ENCODE measurements around the gene BANF2.

The BANF2 gene

GRCh38 chr20:17735959-17736621 lies 36.3 kb downstream of the BANF2 start:
- peak; percentile 38 for DNase-seq (ENCODE audit: low read depth)
- no peak for TF ChIP-seq CTCF (conservative IDR thresholded peaks at IDR 0.05; ENCODE audit: control insufficient read depth, insufficient read depth, low read depth, low read length)
- no peak overlapping the region for H3K4me3 ChIP-seq (ENCODE audit: control insufficient read depth, low read depth, low read length)

- DNase-seq (ENCODE audit: low read depth), result no peak
- no peak overlapping the region for H3K4me3 ChIP-seq (ENCODE audit: control insufficient read depth, low read depth, low read length)
Observed at GRCh38 chr20:17738154-17738553, 38.4 kb downstream of the BANF2 start.

GRCh38 chr20:17741220-17741619 lies 41.5 kb downstream of the BANF2 start:
- no peak for TF ChIP-seq CTCF (conservative IDR thresholded peaks at IDR 0.05; ENCODE audit: control insufficient read depth, insufficient read depth, low read depth, low read length)
- no peak for DNase-seq (ENCODE audit: low read depth)
- H3K4me3 ChIP-seq (ENCODE audit: control insufficient read depth, low read depth, low read length), result no peak overlapping the region

More at GRCh38 chr20:17738154-17738553, 38.4 kb downstream of the BANF2 start:
- TF ChIP-seq CTCF (conservative IDR thresholded peaks at IDR 0.05; ENCODE audit: control insufficient read depth, insufficient read depth, low read depth, low read length), result no peak

- H3K4me3 ChIP-seq (ENCODE audit: control insufficient read depth, low read depth, low read length), result no peak overlapping the region
- no peak for TF ChIP-seq CTCF (conservative IDR thresholded peaks at IDR 0.05; ENCODE audit: control insufficient read depth, insufficient read depth, low read depth, low read length)
- DNase-seq (ENCODE audit: low read depth), result no peak
Observed at GRCh38 chr20:17742731-17743130, 43.0 kb downstream of the BANF2 start.

- H3K4me3 ChIP-seq (ENCODE audit: control insufficient read depth, low read depth, low read length), result no peak overlapping the region
- no peak for TF ChIP-seq CTCF (conservative IDR thresholded peaks at IDR 0.05; ENCODE audit: control insufficient read depth, insufficient read depth, low read depth, low read length)
- no peak for DNase-seq (ENCODE audit: low read depth)
Observed at GRCh38 chr20:17743677-17744076, 43.9 kb downstream of the BANF2 start.

GRCh38 chr20:17747431-17747846 lies 47.7 kb downstream of the BANF2 start:
- no peak overlapping the region for H3K4me3 ChIP-seq (ENCODE audit: control insufficient read depth, low read depth, low read length)
- no peak for TF ChIP-seq CTCF (conservative IDR thresholded peaks at IDR 0.05; ENCODE audit: control insufficient read depth, insufficient read depth, low read depth, low read length)
- DNase-seq (ENCODE audit: low read depth), result peak; percentile 93

GRCh38 chr20:17748279-17748678 lies 48.5 kb downstream of the BANF2 start:
- no peak for DNase-seq (ENCODE audit: low read depth)
- no peak for TF ChIP-seq CTCF (conservative IDR thresholded peaks at IDR 0.05; ENCODE audit: control insufficient read depth, insufficient read depth, low read depth, low read length)
- H3K4me3 ChIP-seq (ENCODE audit: control insufficient read depth, low read depth, low read length), result no peak overlapping the region

Data from fibroblast of mammary gland (primary cell).